Measurements from ENCODE around the gene NUP62.

The NUP62 gene

DNA sequence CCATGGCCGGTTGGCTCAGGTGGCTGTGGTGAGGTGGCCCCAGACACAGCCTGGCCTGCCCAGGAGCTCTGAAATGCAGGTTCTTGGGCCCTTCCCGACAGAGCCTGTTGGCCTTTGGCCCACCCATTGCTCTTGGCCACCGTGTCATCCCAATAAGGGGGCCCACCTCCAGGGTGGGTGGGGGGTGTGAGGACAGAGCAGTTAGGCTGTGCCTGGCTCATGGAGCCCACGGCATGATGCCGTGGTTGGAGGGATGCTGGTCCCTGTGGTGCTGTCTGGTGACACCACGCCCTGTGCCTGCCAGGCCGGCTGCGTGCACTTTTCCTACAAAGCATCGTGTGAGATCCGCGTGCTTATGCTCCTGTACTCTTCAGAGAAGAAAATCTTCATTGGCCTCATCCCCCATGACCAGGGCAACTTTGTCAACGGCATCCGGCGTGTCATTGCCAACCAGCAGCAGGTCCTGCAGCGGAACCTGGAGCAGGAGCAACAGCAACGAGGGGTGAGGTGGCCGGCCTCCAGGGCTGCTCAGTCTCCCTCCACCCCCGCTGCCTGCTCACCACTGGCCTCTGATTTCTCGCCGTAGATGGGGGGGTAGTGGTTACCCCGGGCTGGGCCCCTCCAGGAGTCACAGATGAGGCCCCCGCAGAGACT lies 69.5 kb downstream of the NUP62 start:
- no peak for DNase-seq (ENCODE audit: extremely low read depth, low read depth)
- TF ChIP-seq, protein P1, sequence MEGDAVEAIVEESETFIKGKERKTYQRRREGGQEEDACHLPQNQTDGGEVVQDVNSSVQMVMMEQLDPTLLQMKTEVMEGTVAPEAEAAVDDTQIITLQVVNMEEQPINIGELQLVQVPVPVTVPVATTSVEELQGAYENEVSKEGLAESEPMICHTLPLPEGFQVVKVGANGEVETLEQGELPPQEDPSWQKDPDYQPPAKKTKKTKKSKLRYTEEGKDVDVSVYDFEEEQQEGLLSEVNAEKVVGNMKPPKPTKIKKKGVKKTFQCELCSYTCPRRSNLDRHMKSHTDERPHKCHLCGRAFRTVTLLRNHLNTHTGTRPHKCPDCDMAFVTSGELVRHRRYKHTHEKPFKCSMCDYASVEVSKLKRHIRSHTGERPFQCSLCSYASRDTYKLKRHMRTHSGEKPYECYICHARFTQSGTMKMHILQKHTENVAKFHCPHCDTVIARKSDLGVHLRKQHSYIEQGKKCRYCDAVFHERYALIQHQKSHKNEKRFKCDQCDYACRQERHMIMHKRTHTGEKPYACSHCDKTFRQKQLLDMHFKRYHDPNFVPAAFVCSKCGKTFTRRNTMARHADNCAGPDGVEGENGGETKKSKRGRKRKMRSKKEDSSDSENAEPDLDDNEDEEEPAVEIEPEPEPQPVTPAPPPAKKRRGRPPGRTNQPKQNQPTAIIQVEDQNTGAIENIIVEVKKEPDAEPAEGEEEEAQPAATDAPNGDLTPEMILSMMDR (IDR thresholded peaks at IDR 0.05; ENCODE audit: low read depth, low read length): no peak

DNA sequence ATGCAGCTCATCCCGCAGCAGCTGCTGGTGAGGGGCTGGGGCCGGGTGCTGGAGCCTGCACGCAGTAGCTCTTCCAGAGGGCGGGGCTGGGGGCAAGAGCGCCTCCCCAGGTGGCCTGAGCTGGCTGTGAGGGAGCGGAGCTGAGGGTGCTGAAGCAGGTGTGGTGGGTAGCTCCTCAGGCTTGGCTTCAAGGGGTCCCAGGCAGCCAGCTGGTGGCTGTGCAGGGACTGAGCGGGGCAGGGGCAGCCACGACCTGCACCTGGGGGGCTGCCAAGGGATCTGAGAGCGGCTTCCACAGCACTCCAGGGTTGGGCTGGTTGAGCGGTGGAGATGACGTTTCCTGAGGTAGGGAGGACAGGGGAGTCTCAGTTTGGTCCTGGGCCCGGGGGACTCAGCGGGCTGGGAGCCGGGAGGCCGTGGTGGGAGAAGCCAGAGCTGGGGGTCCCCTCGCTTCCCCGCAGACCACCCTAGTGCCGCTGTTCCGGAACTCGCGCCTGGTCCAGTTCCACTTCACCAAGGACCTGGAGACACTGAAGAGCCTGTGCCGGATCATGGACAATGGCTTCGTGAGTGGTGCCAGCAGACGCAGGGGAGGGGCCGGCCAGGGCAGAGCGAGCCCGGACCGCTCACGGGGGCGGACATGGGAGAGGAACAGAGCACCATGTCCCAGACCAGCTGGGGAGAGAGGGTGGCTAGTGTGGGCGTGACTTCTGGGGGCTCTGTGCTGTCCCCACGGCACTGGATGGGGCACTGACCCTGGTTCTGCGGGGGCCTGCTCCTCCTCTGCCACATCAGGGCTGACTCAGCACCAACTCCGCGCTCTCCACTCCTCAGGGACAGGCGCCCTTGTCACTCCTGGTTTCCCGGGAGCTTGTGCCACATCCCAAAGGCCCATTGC lies 71.0 kb downstream of the NUP62 start:
- no peak for DNase-seq (ENCODE audit: extremely low read depth, low read depth)
- TF ChIP-seq, protein P1 (IDR thresholded peaks at IDR 0.05; ENCODE audit: low read depth, low read length): no peak

DNA sequence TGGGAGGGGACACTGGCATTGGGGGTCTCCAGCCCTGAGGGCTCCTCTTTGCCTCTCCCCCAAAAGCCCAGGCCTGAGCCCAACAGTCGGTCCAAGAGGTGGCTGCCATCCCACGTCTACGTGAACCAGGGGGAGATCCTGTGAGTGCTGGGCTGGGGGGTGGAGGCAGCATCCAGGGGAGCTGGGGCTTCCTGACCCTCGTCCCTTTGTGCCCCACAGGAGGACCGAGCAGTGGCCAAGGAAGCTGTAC lies 71.5 kb downstream of the NUP62 start:
- no peak for DNase-seq (ENCODE audit: extremely low read depth, low read depth)
- TF ChIP-seq, protein P1 (IDR thresholded peaks at IDR 0.05; ENCODE audit: low read depth, low read length): no peak

DNA sequence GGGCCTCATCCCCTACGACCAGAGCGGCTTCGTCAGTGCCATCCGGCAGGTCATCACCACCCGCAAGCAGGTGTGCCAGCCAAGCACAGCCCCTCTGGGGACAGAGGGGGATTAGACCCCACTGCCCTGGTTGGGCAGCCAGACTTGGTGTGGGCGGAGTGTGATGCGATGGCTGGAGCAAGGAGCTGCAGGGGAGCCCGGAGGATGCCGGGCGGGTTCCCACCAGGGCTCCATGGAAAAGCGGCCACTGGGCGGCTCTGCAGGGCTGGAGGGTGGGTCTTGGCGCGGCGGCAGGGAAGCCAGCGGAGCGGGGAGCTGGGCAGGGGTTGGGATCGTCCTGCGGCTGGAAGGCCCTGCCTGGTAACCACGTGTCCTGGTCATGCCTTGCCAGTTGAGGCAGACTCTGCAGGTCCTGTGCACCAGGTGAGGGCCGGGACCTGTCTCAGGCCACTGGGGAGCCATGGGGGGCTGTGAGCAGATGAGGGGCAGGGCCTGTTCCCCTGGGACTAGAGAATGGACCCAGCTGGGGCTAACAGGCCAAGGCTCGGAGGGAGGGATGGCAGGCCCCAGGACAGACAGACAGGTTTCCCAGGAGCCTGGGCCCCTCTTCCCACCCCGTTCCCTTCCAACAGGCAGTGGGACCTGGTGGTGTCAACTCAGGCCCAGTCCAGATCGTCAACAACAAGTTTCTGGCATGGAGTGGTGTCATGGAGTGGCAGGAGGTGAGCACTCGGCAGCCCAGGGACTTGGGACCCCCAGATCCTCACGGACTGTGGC lies 72.1 kb downstream of the NUP62 start:
- TF ChIP-seq, protein P1 (IDR thresholded peaks at IDR 0.05; ENCODE audit: low read depth, low read length): no peak
- DNase-seq (ENCODE audit: extremely low read depth, low read depth): no peak

Data from AG09319 (cell line).